Uterus (tissue), 2 donors: ENCODE measurements around the gene NR1H4.

Experiments used
- CTCF ChIP-seq, 4 experiments: fragments of 200-600 bp in 2 of 4; fragments of 450-650 bp in 2 of 4; sonication (generic) in 2 of 4; IDR thresholded peaks; one replicate each; pipeline ENCODE4 v1.5.1; 2016 to 2019; ENCODE audit warnings: antibody characterized with exemption in 4 of 4, mild to moderate bottlenecking in 2 of 4, moderate library complexity in 1 of 4
- POLR2A ChIP-seq, 2 donors: fragments of 450-650 bp; IDR thresholded peaks; one replicate each; pipeline ENCODE4 v1.6.1; 2016; ENCODE audit warnings: antibody characterized with exemption in 2 of 2, mild to moderate bottlenecking in 1 of 2, moderate library complexity in 1 of 2

GRCh38 chr12:100503228-100503628, 29.6 kb downstream of the NR1H4 start:
- TF ChIP-seq CTCF (IDR thresholded peaks at IDR 0.05) (no peak), POLR2A (IDR thresholded peaks at IDR 0.05) (no peak)
